Hematopoietic multipotent progenitor cell treated with erythropoietin and hydrocortisone succinate and interleukin-3 and kit ligand, for 4 days (in vitro differentiated cells): ENCODE results near the gene MEIKIN.
"Not testable (repeated sequence)": the region's sequence is repeated elsewhere in the genome, so short reads cannot be mapped to it uniquely, and the experiment has no call there.

ENCODE experiments used
- DNase-seq: peaks from one replicate; pipeline ENCODE4 v3.0.0-alpha.2; 2015

The MEIKIN gene

GRCh38 chr5:131902266-131902665 is 43.2 kb downstream of the MEIKIN start:
- DNase-seq: peak; percentile 2

- peak; percentile 10 for DNase-seq
Observed at GRCh38 chr5:131899686-131900085, 45.8 kb downstream of the MEIKIN start.

- DNase-seq: peak; percentile 49
Observed at GRCh38 chr5:131883984-131884383, 61.5 kb downstream of the MEIKIN start.

- DNase-seq: no peak
Observed at GRCh38 chr5:131879705-131880104, 65.8 kb downstream of the MEIKIN start.

- DNase-seq: peak; percentile 22
Observed at GRCh38 chr5:131877873-131878272, 67.6 kb downstream of the MEIKIN start.

- not testable (repeated sequence) for DNase-seq
Observed at GRCh38 chr5:131871251-131871650, 74.2 kb downstream of the MEIKIN start.

GRCh38 chr5:131867524-131867923 is 77.9 kb downstream of the MEIKIN start:
- DNase-seq: no peak

GRCh38 chr5:131863700-131864099 is 81.8 kb downstream of the MEIKIN start:
- no peak for DNase-seq

- no peak for DNase-seq
Observed at GRCh38 chr5:131857388-131857787, 88.1 kb downstream of the MEIKIN start.

- DNase-seq: no peak
Observed at GRCh38 chr5:131855452-131855851, 90.0 kb downstream of the MEIKIN start.

- no peak for DNase-seq
Observed at GRCh38 chr5:131854134-131854533, 91.3 kb downstream of the MEIKIN start.

GRCh38 chr5:131848662-131849061 is 96.8 kb downstream of the MEIKIN start:
- no peak for DNase-seq

- DNase-seq: no peak
Observed at GRCh38 chr5:131846536-131846935, 98.9 kb downstream of the MEIKIN start.

- DNase-seq: no peak
Observed at GRCh38 chr5:131845828-131846227, 99.6 kb downstream of the MEIKIN start.

GRCh38 chr5:131842971-131843370 is 102.5 kb downstream of the MEIKIN start:
- DNase-seq: not testable (repeated sequence)

- not testable (repeated sequence) for DNase-seq
Observed at GRCh38 chr5:131832702-131833101, 112.8 kb downstream of the MEIKIN start.

- no peak for DNase-seq
Observed at GRCh38 chr5:131825404-131826013, 120.0 kb downstream of the MEIKIN start.

GRCh38 chr5:131824631-131825030 is 120.8 kb downstream of the MEIKIN start:
- DNase-seq: no peak

GRCh38 chr5:131821221-131821620 is 124.2 kb downstream of the MEIKIN start:
- DNase-seq: no peak

- DNase-seq: no peak
Observed at GRCh38 chr5:131818001-131818724, 127.3 kb downstream of the MEIKIN start.

- DNase-seq: no peak
Observed at GRCh38 chr5:131814990-131815389, 130.5 kb downstream of the MEIKIN start.

- DNase-seq: peak; percentile 11
Observed at GRCh38 chr5:131812371-131813160, 132.9 kb downstream of the MEIKIN start.

GRCh38 chr5:131810510-131811249 is 134.8 kb downstream of the MEIKIN start:
- DNase-seq: peak; percentile 73
